Calu3 (cell line): ENCODE measurements around the gene OPCML. TPM values are rescaled to one million over a fixed set of nuclear protein-coding genes. Genes with fewer than 3 reads are reported as not detected.

Experiments
- BruUV-seq: library from RNA; stranded (reverse); fragments of 400-500 nt; replicated peaks from 2 replicates; lab custom pipeline; 2021; lab: Mats Ljungman, UMichigan
- CTCF ChIA-PET: fragments of 300-600 bp; sonication (Branson Sonifier 250); formaldehyde crosslinking; loops from one replicate; lab custom pipeline; 2022; ENCODE audit warnings: antibody characterized with exemption; lab: Charles Lee
- DNase-seq: peaks from one replicate; pipeline ENCODE4 v3.0.0; 2022
- H3K27ac Mint-ChIP-seq: one replicate; pipeline ENCODE4 v1.8.0; 2022; ENCODE audit warnings: mixed read lengths; ENCODE audit not compliant: unreplicated experiment
- H3K27me3 Mint-ChIP-seq: one replicate; pipeline ENCODE4 v1.8.0; 2022; ENCODE audit warnings: mixed read lengths; ENCODE audit not compliant: unreplicated experiment
- H3K36me3 Mint-ChIP-seq: one replicate; pipeline ENCODE4 v1.8.0; 2022; ENCODE audit warnings: mild to moderate bottlenecking, moderate library complexity, mixed read lengths; ENCODE audit not compliant: insufficient read depth, unreplicated experiment
- H3K4me1 Mint-ChIP-seq: one replicate; pipeline ENCODE4 v1.8.0; 2022; ENCODE audit warnings: mild to moderate bottlenecking, low read depth, mixed read lengths; ENCODE audit not compliant: unreplicated experiment
- H3K4me3 Mint-ChIP-seq: one replicate; pipeline ENCODE4 v1.8.0; 2022; ENCODE audit warnings: mild to moderate bottlenecking, low read depth, moderate library complexity, mixed read lengths; ENCODE audit not compliant: unreplicated experiment
- H3K9me3 Mint-ChIP-seq: one replicate; pipeline ENCODE4 v1.8.0; 2022; ENCODE audit warnings: low read depth, mixed read lengths; ENCODE audit not compliant: unreplicated experiment
- CTCF ChIP-seq: fragments of 200-600 bp; IDR thresholded peaks from one replicate; pipeline ENCODE4 v1.8.0; 2022; ENCODE audit warnings: antibody characterized with exemption; ENCODE audit not compliant: unreplicated experiment
- intact Hi-C: fragments of 100-400 bp; cut with micrococcal nuclease; formaldehyde crosslinking; loops from one replicate; pipeline ENCODE4 v1.10.0; 2022; ENCODE audit not compliant: unreplicated experiment
- total RNA-seq: library from RNA; stranded (reverse); gene quantifications from 2 replicates; pipeline ENCODE4 v1.2.3, GENCODE V29; 2022

Gene OPCML
- total RNA-seq, 1 experiment from 2014 or later = not detected

- no peak overlapping the region for H3K27ac Mint-ChIP-seq
- CTCF ChIA-PET = no interaction called here
- TF ChIP-seq CTCF = no peak
- BruUV-seq = no TSS peak
- intact Hi-C loops = no loop called here
- H3K4me1 Mint-ChIP-seq = no peaks in the 10 kb centered on the region
- H3K4me3 Mint-ChIP-seq = no peak overlapping the region
- H3K36me3 Mint-ChIP-seq = no peaks in the 10 kb centered on the region
- H3K27me3 Mint-ChIP-seq = no peaks in the 10 kb centered on the region
- H3K9me3 Mint-ChIP-seq = no peaks in the 10 kb centered on the region
- no peak for DNase-seq
These were observed 991.7 kb downstream of the OPCML start for GRCh38 chr11:132540581-132540980.

- no TSS peak for BruUV-seq
These were observed 992.5 kb downstream of the OPCML start for GRCh38 chr11:132539590-132540368.

GRCh38 chr11:132538642-132539041 lies 993.7 kb downstream of the OPCML start:
- H3K36me3 Mint-ChIP-seq = no peaks in the 10 kb centered on the region
- DNase-seq = no peak
- no peak overlapping the region for H3K27ac Mint-ChIP-seq
- no TSS peak for BruUV-seq
- H3K4me1 Mint-ChIP-seq = no peaks in the 10 kb centered on the region
- intact Hi-C loops = no loop called here
- H3K4me3 Mint-ChIP-seq = no peak overlapping the region
- no peaks in the 10 kb centered on the region for H3K27me3 Mint-ChIP-seq
- no peak for TF ChIP-seq CTCF
- CTCF ChIA-PET = no interaction called here
- peaks cover 5% of the 10 kb centered on the region for H3K9me3 Mint-ChIP-seq

More at GRCh38 chr11:132539590-132540368, 992.5 kb downstream of the OPCML start:
- CTCF ChIA-PET = no interaction called here
- no peak overlapping the region for H3K4me3 Mint-ChIP-seq
- DNase-seq = no peak
- no peaks in the 10 kb centered on the region for H3K9me3 Mint-ChIP-seq
- no peak overlapping the region for H3K27ac Mint-ChIP-seq
- no peaks in the 10 kb centered on the region for H3K4me1 Mint-ChIP-seq
- H3K36me3 Mint-ChIP-seq = no peaks in the 10 kb centered on the region
- H3K27me3 Mint-ChIP-seq = no peaks in the 10 kb centered on the region
- intact Hi-C loops = no loop called here
- TF ChIP-seq CTCF = no peak

- no peak for TF ChIP-seq CTCF
- Mint-ChIP-seq H3K9me3 (peaks cover 10% of the 10 kb centered on the region), H3K27me3 (no peaks in the 10 kb centered on the region), H3K27ac (no peak overlapping the region), H3K36me3 (no peaks in the 10 kb centered on the region), H3K4me3 (no peak overlapping the region), H3K4me1 (no peaks in the 10 kb centered on the region)
- CTCF ChIA-PET = no interaction called here
- no TSS peak for BruUV-seq
- DNase-seq = no peak
- intact Hi-C loops = no loop called here
These were observed 996.5 kb downstream of the OPCML start for GRCh38 chr11:132535830-132536229.
